Measurements from ENCODE around the gene NUTM2D. TPM values are rescaled to one million over a fixed set of nuclear protein-coding genes. Genes with fewer than 3 reads are reported as not detected.

Gene NUTM2D
- total RNA-seq = 1.3 and 1.4 TPM in 2 replicates

DNA sequence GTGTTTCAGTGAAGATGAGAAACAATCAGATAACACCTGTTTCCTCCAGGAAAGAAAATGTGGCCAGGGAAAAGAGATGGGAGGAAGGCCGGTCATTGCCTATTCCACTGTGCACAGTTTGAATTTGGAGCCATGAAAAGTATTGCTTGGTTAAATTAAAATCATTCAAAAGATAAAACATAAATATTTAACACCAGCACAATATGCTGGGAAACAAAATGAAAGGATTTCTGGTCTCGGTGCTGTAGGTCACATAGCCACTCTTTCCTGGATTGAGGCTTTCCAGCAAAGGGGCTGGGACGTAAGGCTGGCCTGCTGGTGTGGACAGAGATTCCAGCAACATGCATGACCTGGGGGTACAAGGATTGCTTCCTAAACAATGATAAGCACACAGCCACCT, at the start of gene NUTM2D:
TSS of gene NUTM2D (plus strand) at position 301 of the 400 bp plus-strand sequence. CDS start 522 bp downstream, outside the sequence.

Other genes with a start within 250 kb of the NUTM2D start
- gene NUTM2A, start 132.3 kb upstream of the NUTM2D start, total RNA-seq = 0.32 TPM in 1 of 2 replicates, not detected in the other
- gene MINPP1, start 147.1 kb downstream of the NUTM2D start, total RNA-seq = 36.5 and 38.8 TPM in 2 replicates

Data from cardiac atrium fibroblast (primary cell).